ENCODE data around the gene WDFY4. TPM values are rescaled to one million over a fixed set of nuclear protein-coding genes. Genes with fewer than 3 reads are reported as not detected.

Gene WDFY4
- total and polyA plus RNA-seq, 2 donors (not counting 1 experiment from before 2014, with no cell fraction given): 0.06 to 0.66 TPM

DNA sequence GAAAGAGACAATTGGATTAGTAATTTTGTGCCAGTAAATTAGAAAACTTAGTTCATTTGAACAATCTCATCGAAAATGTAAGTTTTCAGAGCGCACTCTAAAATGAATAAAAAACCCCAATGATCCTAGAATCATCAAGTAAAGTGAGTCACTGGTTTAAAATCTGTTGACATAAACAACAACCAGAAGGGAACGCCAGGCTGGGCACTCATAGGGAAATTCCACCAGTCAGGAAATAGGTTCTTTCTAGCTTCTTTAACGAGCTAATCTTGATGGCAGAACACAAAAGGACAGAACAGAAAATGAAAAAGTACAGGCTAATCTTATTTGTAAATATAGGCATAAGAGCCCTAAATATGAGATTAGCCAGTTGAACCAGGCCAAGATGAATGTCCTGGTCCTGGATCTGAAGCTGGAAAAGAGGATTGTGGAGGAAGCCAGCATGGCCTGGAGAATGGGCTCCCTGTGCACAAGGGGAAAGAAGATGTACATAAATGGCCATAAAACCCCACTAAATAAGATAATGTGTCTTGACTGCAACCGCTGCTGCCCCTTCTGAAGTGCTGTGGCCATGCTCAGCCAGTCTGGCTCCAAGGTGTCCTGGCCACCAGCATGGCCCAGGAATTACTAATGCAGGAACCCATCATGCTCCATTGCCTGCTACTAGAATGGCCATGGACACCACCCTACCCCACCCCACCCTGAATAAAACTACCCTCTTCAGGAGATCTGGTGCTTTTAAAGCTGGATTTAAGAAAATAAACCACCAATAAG lies 114.0 kb downstream of the WDFY4 start:
- no peaks in the 10 kb centered on the region for H3K36me3 ChIP-seq (ENCODE audit: control insufficient read depth, insufficient read depth, low read length)
- H3K9ac ChIP-seq (ENCODE audit: insufficient read depth, low read length): no peak overlapping the region
- H3K4me2 ChIP-seq (ENCODE audit: extremely low read depth, insufficient read depth, low read length): no peak overlapping the region
- H3K4me1 ChIP-seq (ENCODE audit: control insufficient read depth, extremely low read depth, insufficient read depth, low read length): no peaks in the 10 kb centered on the region
- H3K9me3 ChIP-seq (ENCODE audit: control insufficient read depth, insufficient read depth, low read depth, low read length): no peaks in the 10 kb centered on the region
- H3K4me3 ChIP-seq (replicated peaks in 1 of 4; ENCODE audit: control extremely low read depth in 1 of 4, insufficient read depth in 1 of 4, low read depth in 3 of 4, low read length in 4 of 4): no peak overlapping the region
- H3K27me3 ChIP-seq (ENCODE audit: control insufficient read depth, insufficient read depth, low read length): no peaks in the 10 kb centered on the region
- no peak for DNase-seq (ENCODE audit: low read depth in 2 of 2)
- H3K27ac ChIP-seq (ENCODE audit: insufficient read depth, low read length): no peak overlapping the region
- H3K79me2 ChIP-seq (ENCODE audit: control insufficient read depth, insufficient read depth, low read length): no peaks in the 10 kb centered on the region
- no peak overlapping the region for H2AFZ ChIP-seq (ENCODE audit: low read length)
- TF ChIP-seq EZH2 (IDR thresholded peaks at IDR 0.05; ENCODE audit: low read length, missing control alignments) (no peak), CTCF (conservative IDR thresholded peaks at IDR 0.05 in 1 of 2, IDR thresholded peaks at IDR 0.05 in 1 of 2; ENCODE audit: low read depth in 1 of 2, low read length in 2 of 2) (no peak)
- no peaks in the 10 kb centered on the region for H4K20me1 ChIP-seq (ENCODE audit: control insufficient read depth, extremely low read depth, insufficient read depth, low read length)

- Histone ChIP-seq H2AFZ (ENCODE audit: low read length) (no peak overlapping the region), H3K36me3 (ENCODE audit: control insufficient read depth, insufficient read depth, low read length) (no peaks in the 10 kb centered on the region), H3K79me2 (ENCODE audit: control insufficient read depth, insufficient read depth, low read length) (no peaks in the 10 kb centered on the region), H3K4me1 (ENCODE audit: control insufficient read depth, extremely low read depth, insufficient read depth, low read length) (no peaks in the 10 kb centered on the region), H3K9me3 (ENCODE audit: control insufficient read depth, insufficient read depth, low read depth, low read length) (no peaks in the 10 kb centered on the region), H3K4me3 (replicated peaks in 1 of 4; ENCODE audit: control extremely low read depth in 1 of 4, insufficient read depth in 1 of 4, low read depth in 3 of 4, low read length in 4 of 4) (no peak overlapping the region), H3K27me3 (ENCODE audit: control insufficient read depth, insufficient read depth, low read length) (no peaks in the 10 kb centered on the region), H3K27ac (ENCODE audit: insufficient read depth, low read length) (no peak overlapping the region), H3K9ac (ENCODE audit: insufficient read depth, low read length) (no peak overlapping the region), H4K20me1 (ENCODE audit: control insufficient read depth, extremely low read depth, insufficient read depth, low read length) (no peaks in the 10 kb centered on the region), H3K4me2 (ENCODE audit: extremely low read depth, insufficient read depth, low read length) (no peak overlapping the region)
- TF ChIP-seq EZH2 (IDR thresholded peaks at IDR 0.05; ENCODE audit: low read length, missing control alignments) (no peak), CTCF (conservative IDR thresholded peaks at IDR 0.05 in 1 of 2, IDR thresholded peaks at IDR 0.05 in 1 of 2; ENCODE audit: low read depth in 1 of 2, low read length in 2 of 2) (no peak)
- DNase-seq (ENCODE audit: low read depth in 2 of 2): no peak
These were observed 114.8 kb downstream of the WDFY4 start for GRCh38 chr10:48799341-48800006.

DNA sequence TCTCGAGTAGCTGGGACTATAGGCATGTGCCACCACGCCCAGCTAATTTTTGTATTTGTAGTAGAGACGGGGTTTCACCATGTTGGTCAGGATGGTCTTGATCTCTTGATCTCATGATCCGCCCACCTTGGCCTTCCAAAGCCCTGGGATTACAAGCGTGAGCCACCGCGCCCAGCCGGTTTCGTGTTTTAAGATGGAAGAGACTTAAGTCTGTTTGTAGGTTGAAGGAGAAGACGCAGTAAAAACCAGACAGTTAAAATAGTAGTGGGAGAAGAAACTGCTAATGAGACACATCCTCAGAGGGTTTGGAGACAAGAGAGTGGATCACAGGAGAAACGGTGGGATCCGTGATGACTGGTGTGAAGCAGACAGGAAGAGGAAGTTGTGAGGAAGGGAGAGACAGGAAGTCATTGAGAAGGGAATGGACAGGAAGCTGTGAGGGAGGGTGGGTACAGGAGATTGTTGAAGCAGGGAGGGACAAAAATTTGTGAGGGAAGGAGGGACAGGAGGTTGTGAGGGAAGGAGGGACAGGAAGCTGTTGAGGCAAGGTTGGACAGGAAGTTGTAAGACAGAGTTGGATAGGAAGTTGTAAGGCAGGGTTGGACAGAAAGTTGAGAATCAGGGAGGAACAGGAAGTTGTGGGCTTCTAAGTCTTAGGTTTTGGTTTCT lies 115.5 kb downstream of the WDFY4 start:
- TF ChIP-seq EZH2 (IDR thresholded peaks at IDR 0.05; ENCODE audit: low read length, missing control alignments) (no peak), CTCF (conservative IDR thresholded peaks at IDR 0.05 in 1 of 2, IDR thresholded peaks at IDR 0.05 in 1 of 2; ENCODE audit: low read depth in 1 of 2, low read length in 2 of 2) (no peak)
- H2AFZ ChIP-seq (ENCODE audit: low read length): peak overlapping the region; percentile 40
- H3K27me3 ChIP-seq (ENCODE audit: control insufficient read depth, insufficient read depth, low read length): no peaks in the 10 kb centered on the region
- no peak overlapping the region for H3K27ac ChIP-seq (ENCODE audit: insufficient read depth, low read length)
- no peaks in the 10 kb centered on the region for H4K20me1 ChIP-seq (ENCODE audit: control insufficient read depth, extremely low read depth, insufficient read depth, low read length)
- H3K4me2 ChIP-seq (ENCODE audit: extremely low read depth, insufficient read depth, low read length): no peak overlapping the region
- H3K36me3 ChIP-seq (ENCODE audit: control insufficient read depth, insufficient read depth, low read length): no peaks in the 10 kb centered on the region
- no peaks in the 10 kb centered on the region for H3K79me2 ChIP-seq (ENCODE audit: control insufficient read depth, insufficient read depth, low read length)
- H3K9me3 ChIP-seq (ENCODE audit: control insufficient read depth, insufficient read depth, low read depth, low read length): no peaks in the 10 kb centered on the region
- no peaks in the 10 kb centered on the region for H3K4me1 ChIP-seq (ENCODE audit: control insufficient read depth, extremely low read depth, insufficient read depth, low read length)
- no peak overlapping the region for H3K9ac ChIP-seq (ENCODE audit: insufficient read depth, low read length)
- no peak overlapping the region for H3K4me3 ChIP-seq (replicated peaks in 1 of 4; ENCODE audit: control extremely low read depth in 1 of 4, insufficient read depth in 1 of 4, low read depth in 3 of 4, low read length in 4 of 4)
- no peak for DNase-seq (ENCODE audit: low read depth in 2 of 2)
